Esophagus squamous epithelium (tissue), 4 donors: Measurements from ENCODE around the gene SPOCK1.

Experiments
- POLR2A ChIP-seq, 4 donors: fragments of 450-650 bp; IDR thresholded peaks; one replicate each; pipeline ENCODE4 v1.6.1; 2017; ENCODE audit warnings: antibody characterized with exemption in 4 of 4, mild to moderate bottlenecking in 4 of 4, moderate library complexity in 3 of 4
- TF ChIP-seq, protein P1 (sequence below), 6 experiments: fragments of 450-650 bp in 4 of 6; fragments of 200-600 bp in 2 of 6; sonication (generic) in 2 of 6; IDR thresholded peaks; one replicate each; pipeline ENCODE4 v1.5.1; 2016 to 2019; ENCODE audit warnings: antibody characterized with exemption in 6 of 6, mild to moderate bottlenecking in 4 of 6, moderate library complexity in 4 of 6

DNA sequence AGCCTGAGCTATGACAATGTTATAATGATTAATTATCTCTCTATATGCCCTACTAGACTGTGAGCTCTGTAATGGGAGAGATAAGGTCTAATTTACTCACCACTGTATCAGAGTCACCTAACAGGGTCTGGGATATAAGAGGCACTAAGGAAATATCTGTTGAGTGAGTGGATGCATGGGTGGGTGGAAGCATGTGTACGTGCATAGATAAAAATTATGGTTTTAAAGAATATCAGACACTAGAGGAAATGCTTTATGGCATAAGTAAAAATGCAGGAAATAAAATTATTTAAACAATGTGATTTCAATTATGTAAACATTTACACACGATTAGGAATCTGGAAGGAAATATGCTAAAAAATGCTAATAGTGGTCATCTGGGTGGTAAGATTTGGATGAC is 137.8 kb downstream of the SPOCK1 start:
- TF ChIP-seq, protein P1, sequence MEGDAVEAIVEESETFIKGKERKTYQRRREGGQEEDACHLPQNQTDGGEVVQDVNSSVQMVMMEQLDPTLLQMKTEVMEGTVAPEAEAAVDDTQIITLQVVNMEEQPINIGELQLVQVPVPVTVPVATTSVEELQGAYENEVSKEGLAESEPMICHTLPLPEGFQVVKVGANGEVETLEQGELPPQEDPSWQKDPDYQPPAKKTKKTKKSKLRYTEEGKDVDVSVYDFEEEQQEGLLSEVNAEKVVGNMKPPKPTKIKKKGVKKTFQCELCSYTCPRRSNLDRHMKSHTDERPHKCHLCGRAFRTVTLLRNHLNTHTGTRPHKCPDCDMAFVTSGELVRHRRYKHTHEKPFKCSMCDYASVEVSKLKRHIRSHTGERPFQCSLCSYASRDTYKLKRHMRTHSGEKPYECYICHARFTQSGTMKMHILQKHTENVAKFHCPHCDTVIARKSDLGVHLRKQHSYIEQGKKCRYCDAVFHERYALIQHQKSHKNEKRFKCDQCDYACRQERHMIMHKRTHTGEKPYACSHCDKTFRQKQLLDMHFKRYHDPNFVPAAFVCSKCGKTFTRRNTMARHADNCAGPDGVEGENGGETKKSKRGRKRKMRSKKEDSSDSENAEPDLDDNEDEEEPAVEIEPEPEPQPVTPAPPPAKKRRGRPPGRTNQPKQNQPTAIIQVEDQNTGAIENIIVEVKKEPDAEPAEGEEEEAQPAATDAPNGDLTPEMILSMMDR (IDR thresholded peaks at IDR 0.05) = no peak
- TF ChIP-seq POLR2A (IDR thresholded peaks at IDR 0.05) = no peak
